ENCODE data around the gene RAPGEF1. TPM values are rescaled to one million over a fixed set of nuclear protein-coding genes. Genes with fewer than 3 reads are reported as not detected.
"Not testable (repeated sequence)": the region's sequence is repeated elsewhere in the genome, so short reads cannot be mapped to it uniquely, and the experiment has no call there.

Gene RAPGEF1
- total RNA-seq, 2 experiments from 2014 or later: 129 to 131 TPM

DNA sequence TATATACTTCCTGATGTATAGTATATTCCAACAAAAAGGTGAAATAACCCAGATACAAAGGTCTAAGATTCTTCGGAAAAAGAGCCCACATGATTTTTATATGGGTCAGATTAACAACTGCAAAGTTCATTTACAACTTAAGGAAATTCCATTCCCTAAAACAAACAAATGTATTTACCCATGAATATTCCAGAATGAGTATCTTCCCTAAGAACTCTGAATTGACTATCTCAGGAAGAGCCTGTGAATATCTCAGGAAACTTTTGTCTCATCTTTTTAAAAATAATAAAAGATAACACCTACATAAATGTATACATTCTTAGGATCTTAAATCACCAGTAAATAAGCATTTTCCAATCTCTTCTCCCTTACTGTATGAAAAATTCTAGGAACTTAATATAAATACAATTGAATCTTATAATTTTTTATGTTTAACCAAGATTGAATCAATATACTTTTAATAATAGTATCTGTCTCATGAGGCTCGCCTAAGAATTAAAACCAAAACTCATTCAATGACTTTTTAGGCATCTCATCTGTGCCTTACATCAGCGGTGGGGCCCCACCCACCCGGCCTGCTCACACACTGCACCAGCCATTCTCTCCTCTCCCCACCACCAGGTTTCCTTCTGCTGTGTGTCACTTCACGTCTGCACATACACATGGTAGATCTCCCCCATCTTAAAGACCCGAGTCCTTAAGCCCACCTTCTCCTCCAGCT, 78.1 kb downstream of the RAPGEF1 start:
- H3K36me3 Mint-ChIP-seq: peaks cover 22% of the 10 kb centered on the region
- H3K27ac Mint-ChIP-seq: peak overlapping the region; percentile 19
- peak overlapping the region; percentile 21 for H3K4me3 Mint-ChIP-seq
- ATAC-seq (ENCODE audit: low read depth) (peak; percentile 94), DNase-seq (no peak)
- POLR2A ChIA-PET: no interaction called here
- peaks cover 1% of the 10 kb centered on the region for H3K9me3 Mint-ChIP-seq
- no peaks in the 10 kb centered on the region for H3K27me3 Mint-ChIP-seq
- peaks cover 57% of the 10 kb centered on the region for H3K4me1 Mint-ChIP-seq

DNA sequence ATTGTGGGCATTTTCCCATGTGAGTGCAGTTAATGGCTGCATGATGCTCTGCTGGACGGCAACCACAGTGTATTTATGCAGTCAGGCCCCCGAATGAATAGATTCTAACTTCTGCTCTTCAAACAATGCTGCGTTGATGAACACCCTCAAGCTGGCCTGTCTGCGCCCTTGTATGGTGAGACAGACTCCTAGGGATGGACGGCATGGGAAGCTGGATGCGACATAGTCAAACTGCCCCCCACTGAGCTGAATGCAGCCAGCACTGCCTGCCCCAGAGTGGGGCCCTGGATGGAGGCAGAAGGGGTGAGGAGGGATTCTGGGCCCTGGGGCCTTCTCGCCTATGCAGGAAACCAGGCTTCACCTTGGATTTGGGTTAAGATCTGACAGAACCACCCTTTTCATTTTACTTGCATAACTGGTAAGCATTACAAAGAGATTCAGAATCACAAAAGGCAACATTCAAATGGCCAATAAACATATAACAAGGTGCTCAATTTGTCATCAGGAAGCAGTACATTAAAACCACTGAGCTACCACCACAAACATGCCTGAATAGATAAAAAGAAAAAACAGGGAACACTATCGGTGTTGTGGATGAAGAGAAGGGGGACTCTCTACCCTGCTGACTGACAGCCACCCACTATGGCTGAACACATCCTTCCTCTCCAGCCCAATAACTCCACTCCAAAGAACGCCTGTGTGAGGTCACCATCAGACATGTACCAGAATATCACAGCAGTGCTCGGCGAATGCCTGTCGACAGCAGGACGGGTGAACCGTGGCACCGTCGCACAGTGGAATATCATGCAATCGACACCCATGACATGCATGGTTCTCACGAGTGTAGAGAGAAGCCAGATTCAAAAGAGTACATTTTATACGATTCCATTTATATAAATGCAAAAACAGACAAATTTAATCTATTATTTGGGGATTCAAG, 79.1 kb downstream of the RAPGEF1 start:
- no peak overlapping the region for H3K27ac Mint-ChIP-seq
- peaks cover 59% of the 10 kb centered on the region for H3K4me1 Mint-ChIP-seq
- POLR2A ChIA-PET: no interaction called here
- no peak for DNase-seq
- H3K36me3 Mint-ChIP-seq: peaks cover 25% of the 10 kb centered on the region
- no peak for ATAC-seq (ENCODE audit: low read depth)
- no peaks in the 10 kb centered on the region for H3K27me3 Mint-ChIP-seq
- H3K9me3 Mint-ChIP-seq: peaks cover 1% of the 10 kb centered on the region
- no peak overlapping the region for H3K4me3 Mint-ChIP-seq

GRCh38 chr9:131658377-131659129, 81.3 kb downstream of the RAPGEF1 start:
- peaks cover 19% of the 10 kb centered on the region for H3K36me3 Mint-ChIP-seq
- peak overlapping the region; percentile 18 for H3K27ac Mint-ChIP-seq
- DNase-seq (no peak), ATAC-seq (ENCODE audit: low read depth) (no peak)
- H3K9me3 Mint-ChIP-seq: no peaks in the 10 kb centered on the region
- no peaks in the 10 kb centered on the region for H3K27me3 Mint-ChIP-seq
- POLR2A ChIA-PET: interaction anchor here (0.7 kb wide), 1 partner anchor 24 kb away, joined by 3 read pairs; no protein-coding TSS in a partner anchor
- H3K4me3 Mint-ChIP-seq: no peak overlapping the region
- peaks cover 54% of the 10 kb centered on the region for H3K4me1 Mint-ChIP-seq

GRCh38 chr9:131657940-131658339, 81.9 kb downstream of the RAPGEF1 start:
- Mint-ChIP-seq H3K27me3 (no peaks in the 10 kb centered on the region), H3K9me3 (no peaks in the 10 kb centered on the region), H3K4me3 (no peak overlapping the region), H3K36me3 (peaks cover 16% of the 10 kb centered on the region), H3K4me1 (peaks cover 51% of the 10 kb centered on the region), H3K27ac (peak overlapping the region; percentile 24)
- POLR2A ChIA-PET: no interaction called here
- ATAC-seq (ENCODE audit: low read depth) (no peak), DNase-seq (no peak)

- Mint-ChIP-seq H3K27me3 (no peaks in the 10 kb centered on the region), H3K4me3 (no peak overlapping the region), H3K36me3 (peaks cover 14% of the 10 kb centered on the region), H3K27ac (peak overlapping the region; percentile 75), H3K9me3 (no peaks in the 10 kb centered on the region), H3K4me1 (peaks cover 53% of the 10 kb centered on the region)
- POLR2A ChIA-PET: no interaction called here
- ATAC-seq (ENCODE audit: low read depth) (no peak), DNase-seq (no peak)
These were observed 82.4 kb downstream of the RAPGEF1 start for GRCh38 chr9:131657456-131657855.

DNA sequence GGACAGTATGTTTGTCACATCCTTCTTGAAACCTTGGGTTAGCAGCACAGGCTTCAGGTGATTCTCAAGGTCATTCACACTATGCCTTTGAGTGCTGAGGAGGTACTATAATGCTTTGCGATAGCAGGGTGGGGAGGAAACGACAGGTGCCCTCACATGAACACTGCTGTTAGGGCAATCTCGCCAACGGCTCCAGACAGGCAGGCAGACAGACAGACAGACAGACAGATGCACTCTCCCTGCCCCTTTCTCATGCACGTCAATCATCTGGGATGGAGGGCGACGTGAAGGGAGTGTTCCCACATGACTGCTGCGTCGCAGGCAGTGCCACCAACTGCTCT, 82.9 kb downstream of the RAPGEF1 start:
- ATAC-seq (ENCODE audit: low read depth): peak; percentile 50
- Mint-ChIP-seq H3K27ac (peak overlapping the region; percentile 75), H3K4me1 (peaks cover 50% of the 10 kb centered on the region), H3K36me3 (peaks cover 14% of the 10 kb centered on the region), H3K4me3 (peak overlapping the region; percentile 55), H3K9me3 (no peaks in the 10 kb centered on the region), H3K27me3 (no peaks in the 10 kb centered on the region)
- POLR2A ChIA-PET: interaction anchor here (0.9 kb wide), 1 partner anchor 75 kb away, joined by 7 read pairs; no protein-coding TSS in a partner anchor
- no peak for DNase-seq

DNA sequence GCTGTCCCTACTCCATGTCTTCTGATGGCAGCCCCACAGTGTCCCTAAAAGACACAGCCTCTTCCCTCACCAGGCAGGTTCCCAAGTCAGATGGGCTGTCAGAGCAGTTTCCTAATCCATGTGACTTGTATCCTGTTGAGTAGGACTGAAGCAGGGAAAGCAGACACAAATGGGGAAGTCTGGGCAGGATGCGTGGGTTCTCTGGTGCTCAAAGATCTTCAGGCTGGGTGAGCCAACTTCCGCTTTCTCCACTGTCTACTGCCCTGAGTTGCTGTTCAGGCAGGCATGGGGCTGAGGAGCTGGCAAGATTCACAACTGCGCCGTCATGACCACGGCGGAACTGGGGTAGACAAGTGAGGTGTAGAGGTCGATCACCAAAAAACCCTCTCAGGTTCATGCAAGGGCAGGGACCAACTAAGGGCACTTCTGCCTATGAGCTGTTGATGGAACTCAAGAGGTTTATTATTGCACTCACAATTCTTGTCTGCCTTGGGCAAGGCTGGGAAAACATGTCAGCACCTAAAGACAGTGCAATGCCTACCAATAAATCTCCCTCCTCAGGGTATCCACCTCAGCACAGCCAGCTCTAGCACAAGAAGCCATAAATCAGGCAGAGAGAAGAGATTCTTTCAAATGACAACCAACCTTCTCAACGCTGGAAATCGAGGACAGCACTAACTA, 83.4 kb downstream of the RAPGEF1 start:
- H3K27ac Mint-ChIP-seq: peak overlapping the region; percentile 75
- POLR2A ChIA-PET: interaction anchor here (0.7 to 0.9 kb wide), 2 partner anchors 25 to 76 kb away, joined by 4 to 7 read pairs; no protein-coding TSS in a partner anchor
- no peaks in the 10 kb centered on the region for H3K27me3 Mint-ChIP-seq
- peak; percentile 65 for DNase-seq
- ATAC-seq (ENCODE audit: low read depth): peak; percentile 94
- peaks cover 14% of the 10 kb centered on the region for H3K36me3 Mint-ChIP-seq
- H3K9me3 Mint-ChIP-seq: no peaks in the 10 kb centered on the region
- peak overlapping the region; percentile 55 for H3K4me3 Mint-ChIP-seq
- peaks cover 51% of the 10 kb centered on the region for H3K4me1 Mint-ChIP-seq

- Mint-ChIP-seq H3K4me1 (peaks cover 47% of the 10 kb centered on the region), H3K36me3 (peaks cover 23% of the 10 kb centered on the region)
- H3K4me3 Mint-ChIP-seq; H3K9me3 Mint-ChIP-seq; DNase-seq; POLR2A ChIA-PET; H3K27me3 Mint-ChIP-seq; ATAC-seq (ENCODE audit: low read depth); H3K27ac Mint-ChIP-seq: not testable (repeated sequence)
These were observed 85.5 kb downstream of the RAPGEF1 start for GRCh38 chr9:131654369-131654768.

- no peak overlapping the region for H3K4me3 Mint-ChIP-seq
- POLR2A ChIA-PET: no interaction called here
These were observed 88.3 kb downstream of the RAPGEF1 start for GRCh38 chr9:131651599-131651998.

DNA sequence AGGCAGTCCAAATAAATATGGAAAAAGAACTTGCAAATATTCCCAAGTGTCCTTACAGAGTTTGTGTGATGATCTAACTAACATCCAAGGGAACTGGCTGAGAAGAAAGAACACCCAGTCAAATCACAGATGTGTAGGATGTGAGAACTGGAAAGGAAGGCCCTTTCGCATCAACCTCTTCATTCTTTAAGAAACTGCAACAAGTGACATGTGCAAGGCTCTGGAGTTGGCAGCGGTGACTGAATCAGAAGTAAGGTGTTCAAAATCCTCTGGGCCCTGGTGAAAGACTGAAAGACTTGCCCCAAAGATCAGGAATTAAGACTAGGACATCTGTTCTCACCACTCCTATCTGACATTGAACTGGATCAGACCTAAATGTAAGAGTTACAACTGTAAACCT, 88.7 kb downstream of the RAPGEF1 start:
- H3K27ac Mint-ChIP-seq: no peak overlapping the region
- no peaks in the 10 kb centered on the region for H3K9me3 Mint-ChIP-seq
- DNase-seq (no peak), ATAC-seq (ENCODE audit: low read depth) (no peak)
- no peaks in the 10 kb centered on the region for H3K27me3 Mint-ChIP-seq
- H3K4me1 Mint-ChIP-seq: peaks cover 21% of the 10 kb centered on the region
- H3K4me3 Mint-ChIP-seq: no peak overlapping the region
- H3K36me3 Mint-ChIP-seq: peaks cover 21% of the 10 kb centered on the region
- POLR2A ChIA-PET: no interaction called here

More at GRCh38 chr9:131651599-131651998, 88.3 kb downstream of the RAPGEF1 start:
- no peaks in the 10 kb centered on the region for H3K27me3 Mint-ChIP-seq
- ATAC-seq (ENCODE audit: low read depth): no peak
- H3K9me3 Mint-ChIP-seq: no peaks in the 10 kb centered on the region
- H3K4me1 Mint-ChIP-seq: peaks cover 25% of the 10 kb centered on the region
- H3K27ac Mint-ChIP-seq: no peak overlapping the region
- H3K36me3 Mint-ChIP-seq: peaks cover 23% of the 10 kb centered on the region
- DNase-seq: no peak

- Mint-ChIP-seq H3K4me3 (no peak overlapping the region), H3K9me3 (no peaks in the 10 kb centered on the region), H3K27ac (no peak overlapping the region), H3K36me3 (peaks cover 19% of the 10 kb centered on the region), H3K27me3 (no peaks in the 10 kb centered on the region), H3K4me1 (peaks cover 18% of the 10 kb centered on the region)
- DNase-seq (no peak), ATAC-seq (ENCODE audit: low read depth) (no peak)
- POLR2A ChIA-PET: no interaction called here
These were observed 89.6 kb downstream of the RAPGEF1 start for GRCh38 chr9:131650254-131650653.

DNA sequence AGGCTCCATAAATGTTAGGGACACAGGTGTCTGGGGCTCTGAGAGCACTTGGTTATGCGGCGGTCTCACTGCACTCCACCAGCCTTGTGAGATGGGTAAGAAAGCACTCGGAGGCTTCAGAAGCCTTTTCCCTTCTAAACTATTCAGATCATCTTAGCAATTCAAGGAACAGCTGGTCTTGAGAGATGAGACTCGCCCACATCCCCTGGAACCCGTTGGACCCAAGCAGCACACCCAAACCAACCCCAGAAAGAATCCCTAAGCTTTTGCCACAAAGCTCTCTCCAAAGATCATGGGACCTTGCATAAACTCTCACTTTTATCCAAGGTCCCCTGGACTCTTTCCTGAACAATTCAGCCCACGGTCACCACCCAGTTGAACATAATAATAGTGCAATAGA, 90.2 kb downstream of the RAPGEF1 start:
- Mint-ChIP-seq H3K4me1 (peaks cover 18% of the 10 kb centered on the region), H3K27me3 (no peaks in the 10 kb centered on the region), H3K9me3 (no peaks in the 10 kb centered on the region), H3K4me3 (no peak overlapping the region), H3K27ac (no peak overlapping the region), H3K36me3 (peaks cover 17% of the 10 kb centered on the region)
- DNase-seq (no peak), ATAC-seq (ENCODE audit: low read depth) (no peak)
- POLR2A ChIA-PET: no interaction called here

All from activated naive CD8-positive, alpha-beta T cell treated with anti-CD3 and anti-CD28 coated beads, Interleukin-2, amount 10 ng/mL, durations not matched to agents 7 days and 5 days (primary cell).